K562 (cell line): ENCODE results near the gene MMEL1. TPM values are rescaled to one million over a fixed set of nuclear protein-coding genes. Genes with fewer than 3 reads are reported as not detected.
A peak's percentile ranks its signal among the peaks of the same experiment; 100 is the strongest.

Experiments used
- ELF4 ChIP-seq: fragments of 450-650 bp; formaldehyde crosslinking; IDR thresholded peaks from 2 replicates; pipeline ENCODE4 v1.4.0; 2022; ENCODE audit warnings: missing genetic modification characterization
- HDAC1 ChIP-seq, 2 experiments: fragments of 450-650 bp; IDR thresholded peaks; 2 replicates each; pipeline ENCODE4 v1.6.1; 2016 to 2017; ENCODE audit warnings: inconsistent platforms in 1 of 2, mild to moderate bottlenecking in 1 of 2, moderate library complexity in 1 of 2
- HIVEP1 ChIP-seq: fragments of 250-450 bp; sonication (Bioruptor Pico); IDR thresholded peaks from 2 replicates; pipeline ENCODE4 v1.4.0; 2020; ENCODE audit warnings: mild to moderate bottlenecking
- IRF2 ChIP-seq: sonication (generic); formaldehyde crosslinking; IDR thresholded peaks from 2 replicates; pipeline ENCODE4 v1.8.1; 2022; ENCODE audit warnings: mild to moderate bottlenecking, missing genetic modification reagents
- MNT ChIP-seq, 2 experiments: fragments of 450-650 bp; conservative IDR thresholded peaks; 2 replicates each; pipeline ENCODE4 v1.6.1; 2017; ENCODE audit warnings: mild to moderate bottlenecking in 2 of 2, moderate library complexity in 2 of 2
- PRDM10 ChIP-seq: fragments of 450-650 bp; IDR thresholded peaks from 2 replicates; pipeline ENCODE4 v1.6.1; 2018; ENCODE audit not compliant: partially characterized antibody
- TAF9B ChIP-seq: fragments of 450-650 bp; IDR thresholded peaks from 2 replicates; pipeline ENCODE4 v1.6.1; 2018; ENCODE audit warnings: mild to moderate bottlenecking; ENCODE audit not compliant: partially characterized antibody
- ZNF449 ChIP-seq: fragments of 250-450 bp; sonication (Bioruptor Pico); IDR thresholded peaks from 2 replicates; pipeline ENCODE4 v1.8.0; 2022; ENCODE audit warnings: moderate library complexity, mild to moderate bottlenecking, inconsistent platforms
- polyA plus RNA-seq, 8 experiments: library from polyadenylated mRNA; depleted of rRNA in 4 of 8; stranded (reverse) in 5 of 8; unstranded in 3 of 8; fragments of >200 nt; fragmentation: Nextera tagmentation in 2 of 8; fragmentation: Illumina TruSeq in 1 of 8; extraction: Ambion mirVana in 2 of 8; extraction: Trizol in 1 of 8; gene quantifications; 2 replicates each; pipeline versions ENCODE4 v1.2.1 to v1.2.3, GENCODE V29; 2011 to 2014; ENCODE audit warnings: inconsistent platforms in 1 of 8, missing spikeins in 1 of 8
- total RNA-seq, 7 experiments: library from RNA; depleted of rRNA in 6 of 7; stranded (reverse); fragments of >200 nt in 6 of 7; fragmentation: Illumina TruSeq in 2 of 7; extraction: Trizol in 2 of 7; gene quantifications; 2 replicates each; pipeline versions ENCODE4 v1.2.1 to v1.2.3, GENCODE V29; 2011 to 2021; ENCODE audit warnings: low replicate concordance in 1 of 7
- TF ChIP-seq, protein P1 (sequence below): sonication (generic); formaldehyde crosslinking; IDR thresholded peaks from 2 replicates; pipeline ENCODE4 v1.8.0; 2022; ENCODE audit warnings: mild to moderate bottlenecking, missing genetic modification reagents
- TF ChIP-seq, protein P2 (sequence below): fragments of 450-650 bp; formaldehyde crosslinking; IDR thresholded peaks from 2 replicates; pipeline ENCODE4 v1.4.0; 2020; ENCODE audit warnings: mild to moderate bottlenecking, moderate library complexity
- TF ChIP-seq, protein P3 (sequence below): sonication (generic); formaldehyde crosslinking; IDR thresholded peaks from 2 replicates; pipeline ENCODE4 v1.8.1; 2023; ENCODE audit warnings: mild to moderate bottlenecking, missing genetic modification reagents, moderate library complexity

The MMEL1 gene
- total and polyA plus RNA-seq, 9 of the 15 experiments (the other 6 are each of a cell fraction or from before 2014, with no cell fraction given) = not detected

DNA sequence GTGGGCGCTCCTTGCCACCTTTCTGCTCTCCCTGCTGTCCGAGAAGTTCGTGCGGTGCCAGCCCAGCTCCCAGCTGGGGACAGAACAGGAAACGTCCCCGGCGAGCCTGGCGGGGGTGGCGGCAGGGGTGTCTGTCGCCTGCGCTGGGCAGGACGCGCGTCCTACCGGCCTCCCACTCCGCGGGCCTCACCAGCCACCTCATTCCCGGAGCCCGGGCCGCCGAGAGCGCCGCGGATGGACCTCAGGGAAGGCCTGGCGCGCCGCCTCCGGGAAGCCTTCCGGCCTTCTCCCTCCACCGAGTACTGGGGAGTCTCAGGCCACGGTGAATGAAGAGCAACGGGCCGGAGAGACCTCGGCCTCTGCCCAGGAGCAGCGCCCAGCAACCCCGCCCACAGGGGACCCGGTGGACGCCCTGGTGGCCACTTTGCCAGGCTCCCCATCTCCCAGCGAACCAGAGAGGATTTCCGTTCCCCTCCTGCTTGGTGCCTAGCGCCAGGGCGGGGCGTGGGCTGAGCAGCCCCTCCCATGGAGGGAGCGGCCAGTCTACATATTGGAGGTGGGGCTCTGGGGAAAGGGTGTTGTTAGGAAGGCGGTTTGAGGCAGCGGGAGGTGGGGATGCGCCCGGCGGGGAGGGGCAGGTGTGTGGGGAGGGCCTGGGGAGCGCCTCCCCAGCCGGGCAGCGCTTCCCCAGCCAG lies 86.2 kb downstream of the MMEL1 start (continued):
- TF ChIP-seq, protein P1, sequence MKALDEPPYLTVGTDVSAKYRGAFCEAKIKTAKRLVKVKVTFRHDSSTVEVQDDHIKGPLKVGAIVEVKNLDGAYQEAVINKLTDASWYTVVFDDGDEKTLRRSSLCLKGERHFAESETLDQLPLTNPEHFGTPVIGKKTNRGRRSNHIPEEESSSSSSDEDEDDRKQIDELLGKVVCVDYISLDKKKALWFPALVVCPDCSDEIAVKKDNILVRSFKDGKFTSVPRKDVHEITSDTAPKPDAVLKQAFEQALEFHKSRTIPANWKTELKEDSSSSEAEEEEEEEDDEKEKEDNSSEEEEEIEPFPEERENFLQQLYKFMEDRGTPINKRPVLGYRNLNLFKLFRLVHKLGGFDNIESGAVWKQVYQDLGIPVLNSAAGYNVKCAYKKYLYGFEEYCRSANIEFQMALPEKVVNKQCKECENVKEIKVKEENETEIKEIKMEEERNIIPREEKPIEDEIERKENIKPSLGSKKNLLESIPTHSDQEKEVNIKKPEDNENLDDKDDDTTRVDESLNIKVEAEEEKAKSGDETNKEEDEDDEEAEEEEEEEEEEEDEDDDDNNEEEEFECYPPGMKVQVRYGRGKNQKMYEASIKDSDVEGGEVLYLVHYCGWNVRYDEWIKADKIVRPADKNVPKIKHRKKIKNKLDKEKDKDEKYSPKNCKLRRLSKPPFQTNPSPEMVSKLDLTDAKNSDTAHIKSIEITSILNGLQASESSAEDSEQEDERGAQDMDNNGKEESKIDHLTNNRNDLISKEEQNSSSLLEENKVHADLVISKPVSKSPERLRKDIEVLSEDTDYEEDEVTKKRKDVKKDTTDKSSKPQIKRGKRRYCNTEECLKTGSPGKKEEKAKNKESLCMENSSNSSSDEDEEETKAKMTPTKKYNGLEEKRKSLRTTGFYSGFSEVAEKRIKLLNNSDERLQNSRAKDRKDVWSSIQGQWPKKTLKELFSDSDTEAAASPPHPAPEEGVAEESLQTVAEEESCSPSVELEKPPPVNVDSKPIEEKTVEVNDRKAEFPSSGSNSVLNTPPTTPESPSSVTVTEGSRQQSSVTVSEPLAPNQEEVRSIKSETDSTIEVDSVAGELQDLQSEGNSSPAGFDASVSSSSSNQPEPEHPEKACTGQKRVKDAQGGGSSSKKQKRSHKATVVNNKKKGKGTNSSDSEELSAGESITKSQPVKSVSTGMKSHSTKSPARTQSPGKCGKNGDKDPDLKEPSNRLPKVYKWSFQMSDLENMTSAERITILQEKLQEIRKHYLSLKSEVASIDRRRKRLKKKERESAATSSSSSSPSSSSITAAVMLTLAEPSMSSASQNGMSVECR = peak; percentile 64; the same call in 1 of the 2 replicates
- no peak for TF ChIP-seq ZNF449 (CRISPR knock-in tag)
- TF ChIP-seq PRDM10 = peak; percentile 45
- no peak for TF ChIP-seq HIVEP1 (CRISPR knock-in tag)
- TF ChIP-seq IRF2 (CRISPR knock-in tag) = peak; percentile 56; the same call in 1 of the 2 replicates
- TF ChIP-seq, protein P2, sequence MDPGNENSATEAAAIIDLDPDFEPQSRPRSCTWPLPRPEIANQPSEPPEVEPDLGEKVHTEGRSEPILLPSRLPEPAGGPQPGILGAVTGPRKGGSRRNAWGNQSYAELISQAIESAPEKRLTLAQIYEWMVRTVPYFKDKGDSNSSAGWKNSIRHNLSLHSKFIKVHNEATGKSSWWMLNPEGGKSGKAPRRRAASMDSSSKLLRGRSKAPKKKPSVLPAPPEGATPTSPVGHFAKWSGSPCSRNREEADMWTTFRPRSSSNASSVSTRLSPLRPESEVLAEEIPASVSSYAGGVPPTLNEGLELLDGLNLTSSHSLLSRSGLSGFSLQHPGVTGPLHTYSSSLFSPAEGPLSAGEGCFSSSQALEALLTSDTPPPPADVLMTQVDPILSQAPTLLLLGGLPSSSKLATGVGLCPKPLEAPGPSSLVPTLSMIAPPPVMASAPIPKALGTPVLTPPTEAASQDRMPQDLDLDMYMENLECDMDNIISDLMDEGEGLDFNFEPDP (CRISPR knock-in tag) = no peak
- TF ChIP-seq MNT (conservative IDR thresholded peaks at IDR 0.05) = peak in 1 of 2 experiments; percentile 63; a peak in 3 of 4 replicates
- TF ChIP-seq TAF9B = no peak
- TF ChIP-seq ELF4 = 0 out of 2 replicates have a peak, but pooled peaks have one; percentile 50
- TF ChIP-seq, protein P3, sequence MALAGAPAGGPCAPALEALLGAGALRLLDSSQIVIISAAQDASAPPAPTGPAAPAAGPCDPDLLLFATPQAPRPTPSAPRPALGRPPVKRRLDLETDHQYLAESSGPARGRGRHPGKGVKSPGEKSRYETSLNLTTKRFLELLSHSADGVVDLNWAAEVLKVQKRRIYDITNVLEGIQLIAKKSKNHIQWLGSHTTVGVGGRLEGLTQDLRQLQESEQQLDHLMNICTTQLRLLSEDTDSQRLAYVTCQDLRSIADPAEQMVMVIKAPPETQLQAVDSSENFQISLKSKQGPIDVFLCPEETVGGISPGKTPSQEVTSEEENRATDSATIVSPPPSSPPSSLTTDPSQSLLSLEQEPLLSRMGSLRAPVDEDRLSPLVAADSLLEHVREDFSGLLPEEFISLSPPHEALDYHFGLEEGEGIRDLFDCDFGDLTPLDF = peak; percentile 50; the same call in 1 of the 2 replicates
- peak in 1 of 2 experiments; percentile 54; a peak in 1 of 4 replicates for TF ChIP-seq HDAC1 (IDR thresholded peaks at IDR 0.05)
